IPS-20b (cell line): ENCODE results near the gene S1PR3.
"Not testable (repeated sequence)": the region's sequence is repeated elsewhere in the genome, so short reads cannot be mapped to it uniquely, and the experiment has no call there.

Experiments
- H3K27ac ChIP-seq: one replicate; pipeline ENCODE4 v1.5.1; 2013; ENCODE audit warnings: low read length
- H3K27me3 ChIP-seq: 2 replicates; pipeline ENCODE4 v1.6.1; 2013; ENCODE audit warnings: mild to moderate bottlenecking, low read length, inconsistent platforms; ENCODE audit not compliant: insufficient read depth
- H3K36me3 ChIP-seq: 2 replicates; pipeline ENCODE4 v1.6.1; 2013; ENCODE audit warnings: low read depth, mild to moderate bottlenecking, inconsistent platforms, low read length, moderate library complexity; ENCODE audit not compliant: insufficient read depth
- H3K4me1 ChIP-seq: 2 replicates; pipeline ENCODE4 v1.6.1; 2013; ENCODE audit warnings: mild to moderate bottlenecking, control low read depth, inconsistent platforms, low read length, moderate library complexity; ENCODE audit not compliant: insufficient read depth
- H3K4me3 ChIP-seq: 2 replicates; pipeline ENCODE4 v1.5.1; 2013; ENCODE audit warnings: mild to moderate bottlenecking, low read length, inconsistent platforms
- H3K9ac ChIP-seq: 2 replicates; pipeline ENCODE4 v1.6.1; 2013; ENCODE audit warnings: low read depth, mild to moderate bottlenecking, inconsistent platforms, low read length, moderate library complexity
- H3K9me3 ChIP-seq: 2 replicates; pipeline ENCODE4 v1.6.1; 2013; ENCODE audit warnings: mild to moderate bottlenecking, low read depth, low read length, inconsistent platforms; ENCODE audit not compliant: insufficient read depth

The S1PR3 gene

GRCh38 chr9:88991066-88992034 is at the start of gene S1PR3:
Gene S1PR3 (plus strand): TSS chr9:88991468. CDS start chr9:89001201, 9,733 bp downstream.
- peaks cover 11% of the 10 kb centered on the region for H3K4me1 ChIP-seq
- H3K27me3 ChIP-seq: peaks cover 34% of the 10 kb centered on the region
- H3K9me3 ChIP-seq: no peaks in the 10 kb centered on the region
- peak within 1 kb of the TSS; percentile 96 for H3K4me3 ChIP-seq
- peak within 1 kb of the TSS; percentile 81; the same call in 1 of the 2 replicates for H3K9ac ChIP-seq
- H3K36me3 ChIP-seq: 0 out of 2 replicates have a peak, but pooled peaks cover 3% of the 10 kb centered on the region
- H3K27ac ChIP-seq: no peak within 1 kb of the TSS

DNA sequence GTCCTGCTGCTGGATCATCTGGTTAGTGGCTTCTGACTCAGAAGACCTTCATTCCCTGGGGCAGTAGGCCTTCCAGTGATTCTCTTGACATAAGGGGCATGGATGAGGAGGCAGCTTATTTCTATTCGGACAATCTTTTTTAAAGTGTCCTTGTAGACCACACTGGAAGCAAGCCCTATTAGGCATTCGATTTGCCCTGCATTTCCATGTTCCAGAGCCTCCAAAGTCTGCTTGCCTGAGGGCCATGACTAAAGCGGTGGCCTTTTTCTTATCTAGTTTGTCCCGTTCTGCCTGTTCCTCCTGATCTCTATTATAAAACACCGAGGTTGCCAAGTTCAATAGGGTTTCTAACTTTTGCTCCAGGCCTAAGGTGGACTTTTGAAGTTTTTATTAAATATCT is 49.7 kb upstream of the S1PR3 start:
- H3K27me3 ChIP-seq, H3K4me1 ChIP-seq, H3K9ac ChIP-seq, H3K9me3 ChIP-seq, H3K36me3 ChIP-seq, H3K4me3 ChIP-seq, H3K27ac ChIP-seq: not testable (repeated sequence)

GRCh38 chr9:88942411-88942810 is 48.9 kb upstream of the S1PR3 start:
- H3K27ac ChIP-seq: no peak overlapping the region

GRCh38 chr9:88945636-88946333 is 45.5 kb upstream of the S1PR3 start:
- H3K4me1 ChIP-seq: no peaks in the 10 kb centered on the region
- no peak overlapping the region for H3K9ac ChIP-seq
- no peak overlapping the region for H3K4me3 ChIP-seq
- no peak overlapping the region for H3K27ac ChIP-seq
- H3K9me3 ChIP-seq: no peaks in the 10 kb centered on the region
- no peaks in the 10 kb centered on the region for H3K36me3 ChIP-seq
- no peaks in the 10 kb centered on the region for H3K27me3 ChIP-seq

More at GRCh38 chr9:88942411-88942810, 48.9 kb upstream of the S1PR3 start:
- no peaks in the 10 kb centered on the region for H3K9me3 ChIP-seq
- no peaks in the 10 kb centered on the region for H3K27me3 ChIP-seq
- no peaks in the 10 kb centered on the region for H3K4me1 ChIP-seq
- no peak overlapping the region for H3K4me3 ChIP-seq
- no peak overlapping the region for H3K9ac ChIP-seq
- H3K36me3 ChIP-seq: no peaks in the 10 kb centered on the region

GRCh38 chr9:88947581-88948573 is 43.4 kb upstream of the S1PR3 start:
- no peaks in the 10 kb centered on the region for H3K27me3 ChIP-seq
- H3K9me3 ChIP-seq: no peaks in the 10 kb centered on the region
- no peak overlapping the region for H3K9ac ChIP-seq
- H3K4me3 ChIP-seq: no peak overlapping the region
- no peak overlapping the region for H3K27ac ChIP-seq
- no peaks in the 10 kb centered on the region for H3K4me1 ChIP-seq
- H3K36me3 ChIP-seq: no peaks in the 10 kb centered on the region

GRCh38 chr9:88949425-88949824 is 41.8 kb upstream of the S1PR3 start:
- no peaks in the 10 kb centered on the region for H3K27me3 ChIP-seq
- H3K9me3 ChIP-seq: no peaks in the 10 kb centered on the region
- no peak overlapping the region for H3K4me3 ChIP-seq
- H3K9ac ChIP-seq: no peak overlapping the region
- H3K36me3 ChIP-seq: no peaks in the 10 kb centered on the region
- no peak overlapping the region for H3K27ac ChIP-seq
- H3K4me1 ChIP-seq: no peaks in the 10 kb centered on the region

DNA sequence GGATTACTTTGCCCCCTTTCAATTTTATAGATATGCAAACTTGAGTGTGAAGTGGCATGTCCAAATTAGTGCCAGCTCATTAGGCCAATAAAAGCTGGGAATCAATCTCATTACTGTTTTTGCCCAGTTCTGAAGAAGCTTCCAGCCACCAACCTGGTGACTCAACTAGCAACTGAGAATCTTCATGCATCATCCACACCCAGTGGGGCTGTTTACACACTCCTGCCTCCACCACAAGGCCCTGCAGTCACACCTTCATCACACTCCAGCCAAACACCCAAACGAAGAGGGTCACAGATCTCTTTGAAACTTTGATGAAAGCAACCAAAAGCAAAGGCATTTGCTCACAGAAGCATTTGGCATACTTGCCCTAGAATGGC is 41.3 kb upstream of the S1PR3 start:
- Histone ChIP-seq H3K27ac (no peak overlapping the region), H3K9me3 (no peaks in the 10 kb centered on the region), H3K9ac (no peak overlapping the region), H3K27me3 (no peaks in the 10 kb centered on the region), H3K36me3 (no peaks in the 10 kb centered on the region), H3K4me3 (no peak overlapping the region), H3K4me1 (no peaks in the 10 kb centered on the region)

DNA sequence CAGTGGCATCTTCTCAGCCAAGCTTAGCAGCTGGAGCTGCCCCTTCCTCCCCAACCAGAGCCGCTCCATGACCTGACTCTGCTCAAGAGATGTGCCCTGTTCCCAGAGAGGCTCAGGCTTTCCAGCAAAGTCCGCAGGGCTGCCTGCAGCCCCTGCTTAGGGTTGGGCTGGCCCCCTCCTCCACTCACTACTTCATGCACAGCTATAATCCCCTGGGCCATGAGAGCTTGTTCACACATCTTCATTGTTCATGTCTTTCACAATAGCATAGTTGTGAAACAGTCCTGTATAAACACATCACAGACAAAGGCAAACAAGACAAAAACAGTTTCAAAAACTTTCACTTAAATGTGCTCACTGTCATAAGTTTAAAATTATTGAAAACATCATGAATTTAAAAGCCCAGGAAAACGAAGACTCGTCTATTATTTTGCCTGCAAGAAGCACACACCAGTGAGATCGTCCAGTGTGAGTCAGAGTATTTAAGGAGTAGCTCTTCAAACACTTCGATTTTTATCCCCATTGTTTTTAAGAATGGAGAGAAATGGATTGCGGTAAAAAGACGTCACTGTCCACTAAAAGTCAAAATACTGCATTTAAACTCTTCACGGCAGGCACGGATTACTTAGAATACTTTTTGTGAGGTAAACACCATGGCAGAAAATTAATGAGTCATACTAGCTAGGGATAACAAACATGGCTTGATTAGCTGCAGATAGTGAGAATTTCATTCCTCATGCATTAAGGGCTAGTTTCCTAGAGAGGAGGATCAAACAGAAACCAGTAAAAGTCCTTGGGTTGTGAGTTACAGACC is 40.7 kb upstream of the S1PR3 start:
- H3K36me3 ChIP-seq: no peaks in the 10 kb centered on the region
- H3K4me1 ChIP-seq: no peaks in the 10 kb centered on the region
- H3K4me3 ChIP-seq: no peak overlapping the region
- H3K27ac ChIP-seq: no peak overlapping the region
- no peaks in the 10 kb centered on the region for H3K27me3 ChIP-seq
- no peaks in the 10 kb centered on the region for H3K9me3 ChIP-seq
- no peak overlapping the region for H3K9ac ChIP-seq

DNA sequence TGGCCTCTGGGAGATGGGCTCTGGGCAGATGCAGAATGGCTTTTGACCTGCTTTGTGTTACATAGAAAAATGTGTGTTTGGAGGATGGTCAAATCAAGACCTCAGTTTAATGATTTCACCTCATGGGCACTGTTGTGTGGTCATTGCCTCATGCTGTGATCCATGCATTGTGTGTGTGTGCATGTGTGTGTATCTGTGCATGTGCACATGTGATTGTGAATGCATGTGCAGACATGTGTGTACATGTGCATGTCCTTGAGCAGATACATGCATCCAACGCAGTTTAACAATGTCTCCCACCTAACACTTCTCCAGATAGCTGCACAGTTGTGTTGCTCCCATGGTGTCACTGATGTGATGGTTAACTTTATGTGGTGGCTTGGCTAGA is 40.1 kb upstream of the S1PR3 start:
- no peak overlapping the region for H3K9ac ChIP-seq
- H3K27me3 ChIP-seq: no peaks in the 10 kb centered on the region

GRCh38 chr9:88952086-88952615 is 39.1 kb upstream of the S1PR3 start:
- Histone ChIP-seq H3K27me3 (no peaks in the 10 kb centered on the region), H3K36me3 (no peaks in the 10 kb centered on the region), H3K27ac (no peak overlapping the region), H3K4me3 (no peak overlapping the region), H3K9ac (no peak overlapping the region), H3K4me1 (no peaks in the 10 kb centered on the region), H3K9me3 (no peaks in the 10 kb centered on the region)

More for the DNA sequence above, 40.1 kb upstream of the S1PR3 start:
- Histone ChIP-seq H3K27ac (no peak overlapping the region), H3K36me3 (no peaks in the 10 kb centered on the region), H3K4me1 (no peaks in the 10 kb centered on the region), H3K9me3 (no peaks in the 10 kb centered on the region), H3K4me3 (no peak overlapping the region)
